ENCODE results near the gene MED19.
"Not testable (repeated sequence)": the region's sequence is repeated elsewhere in the genome, so short reads cannot be mapped to it uniquely, and the experiment has no call there.

MED19 gene

GRCh38 chr11:57703341-57703740 is 8.7 kb downstream of the MED19 start:
- TF ChIP-seq SUZ12 (IDR thresholded peaks at IDR 0.05; ENCODE audit: extremely low read depth, insufficient read depth, insufficient read length), result no peak
- TF ChIP-seq ZNF274 (IDR thresholded peaks at IDR 0.05; ENCODE audit: low read depth, low read length), result no peak
- no peak for TF ChIP-seq YY1 (IDR thresholded peaks at IDR 0.05; ENCODE audit: insufficient read depth, insufficient read length)
- H3K9ac ChIP-seq (ENCODE audit: insufficient read length, low read depth), result no peak overlapping the region

GRCh38 chr11:57700425-57700824 is 11.6 kb downstream of the MED19 start:
- TF ChIP-seq YY1 (IDR thresholded peaks at IDR 0.05; ENCODE audit: insufficient read depth, insufficient read length) (no peak), SUZ12 (IDR thresholded peaks at IDR 0.05; ENCODE audit: extremely low read depth, insufficient read depth, insufficient read length) (no peak), ZNF274 (IDR thresholded peaks at IDR 0.05; ENCODE audit: low read depth, low read length) (no peak)
- H3K4me1 ChIP-seq (ENCODE audit: insufficient read depth, insufficient read length), result peaks cover 2% of the 10 kb centered on the region
- no peak overlapping the region for H3K4me3 ChIP-seq (ENCODE audit: insufficient read length, low read depth)
- H3K27me3 ChIP-seq (ENCODE audit: insufficient read depth, insufficient read length), result no peaks in the 10 kb centered on the region
- peaks cover 81% of the 10 kb centered on the region for H3K36me3 ChIP-seq (ENCODE audit: insufficient read depth, insufficient read length, low read length)
- no peak overlapping the region for H3K9ac ChIP-seq (ENCODE audit: insufficient read length, low read depth)
- DNase-seq (ENCODE audit: low read depth, low spot score), result no peak
- H3K9me3 ChIP-seq (ENCODE audit: insufficient read depth, low read length), result no peaks in the 10 kb centered on the region

More at GRCh38 chr11:57703341-57703740, 8.7 kb downstream of the MED19 start:
- Histone ChIP-seq H3K4me1 (ENCODE audit: insufficient read depth, insufficient read length) (peaks cover 4% of the 10 kb centered on the region), H3K4me3 (ENCODE audit: insufficient read length, low read depth) (no peak overlapping the region), H3K36me3 (ENCODE audit: insufficient read depth, insufficient read length, low read length) (peaks cover 69% of the 10 kb centered on the region), H3K27me3 (ENCODE audit: insufficient read depth, insufficient read length) (no peaks in the 10 kb centered on the region), H3K9me3 (ENCODE audit: insufficient read depth, low read length) (no peaks in the 10 kb centered on the region)
- DNase-seq (ENCODE audit: low read depth, low spot score), result no peak

- H3K9me3 ChIP-seq (ENCODE audit: insufficient read depth, low read length), result no peaks in the 10 kb centered on the region
- no peak for TF ChIP-seq YY1 (IDR thresholded peaks at IDR 0.05; ENCODE audit: insufficient read depth, insufficient read length)
- no peak for TF ChIP-seq ZNF274 (IDR thresholded peaks at IDR 0.05; ENCODE audit: low read depth, low read length)
- TF ChIP-seq SUZ12 (IDR thresholded peaks at IDR 0.05; ENCODE audit: extremely low read depth, insufficient read depth, insufficient read length), result no peak
- H3K9ac ChIP-seq (ENCODE audit: insufficient read length, low read depth), result no peak overlapping the region
- no peaks in the 10 kb centered on the region for H3K27me3 ChIP-seq (ENCODE audit: insufficient read depth, insufficient read length)
- no peak overlapping the region for H3K4me3 ChIP-seq (ENCODE audit: insufficient read length, low read depth)
- peaks cover 83% of the 10 kb centered on the region for H3K36me3 ChIP-seq (ENCODE audit: insufficient read depth, insufficient read length, low read length)
- peaks cover 2% of the 10 kb centered on the region for H3K4me1 ChIP-seq (ENCODE audit: insufficient read depth, insufficient read length)
- no peak for DNase-seq (ENCODE audit: low read depth, low spot score)
These were observed 12.2 kb downstream of the MED19 start for GRCh38 chr11:57699813-57700212.

GRCh38 chr11:57698843-57699365 is 13.1 kb downstream of the MED19 start:
- Histone ChIP-seq H3K36me3 (ENCODE audit: insufficient read depth, insufficient read length, low read length) (peaks cover 80% of the 10 kb centered on the region), H3K9me3 (ENCODE audit: insufficient read depth, low read length) (no peaks in the 10 kb centered on the region), H3K9ac (ENCODE audit: insufficient read length, low read depth) (no peak overlapping the region), H3K27me3 (ENCODE audit: insufficient read depth, insufficient read length) (no peaks in the 10 kb centered on the region), H3K4me3 (ENCODE audit: insufficient read length, low read depth) (no peak overlapping the region), H3K4me1 (ENCODE audit: insufficient read depth, insufficient read length) (peaks cover 2% of the 10 kb centered on the region)
- TF ChIP-seq YY1 (IDR thresholded peaks at IDR 0.05; ENCODE audit: insufficient read depth, insufficient read length) (no peak), ZNF274 (IDR thresholded peaks at IDR 0.05; ENCODE audit: low read depth, low read length) (no peak), SUZ12 (IDR thresholded peaks at IDR 0.05; ENCODE audit: extremely low read depth, insufficient read depth, insufficient read length) (no peak)
- DNase-seq (ENCODE audit: low read depth, low spot score), result no peak

- not testable (repeated sequence) for DNase-seq (ENCODE audit: low read depth, low spot score); H3K4me1 ChIP-seq (ENCODE audit: insufficient read depth, insufficient read length); H3K27me3 ChIP-seq (ENCODE audit: insufficient read depth, insufficient read length); H3K9me3 ChIP-seq (ENCODE audit: insufficient read depth, low read length); H3K9ac ChIP-seq (ENCODE audit: insufficient read length, low read depth); H3K4me3 ChIP-seq (ENCODE audit: insufficient read length, low read depth)
- peaks cover 85% of the 10 kb centered on the region for H3K36me3 ChIP-seq (ENCODE audit: insufficient read depth, insufficient read length, low read length)
These were observed 21.5 kb downstream of the MED19 start for GRCh38 chr11:57690474-57690873.

GRCh38 chr11:57681168-57681567 is 30.8 kb downstream of the MED19 start:
- Histone ChIP-seq H3K27me3 (ENCODE audit: insufficient read depth, insufficient read length) (no peaks in the 10 kb centered on the region), H3K9ac (ENCODE audit: insufficient read length, low read depth) (no peak overlapping the region), H3K36me3 (ENCODE audit: insufficient read depth, insufficient read length, low read length) (peaks cover 78% of the 10 kb centered on the region), H3K9me3 (ENCODE audit: insufficient read depth, low read length) (no peaks in the 10 kb centered on the region), H3K4me3 (ENCODE audit: insufficient read length, low read depth) (no peak overlapping the region), H3K4me1 (ENCODE audit: insufficient read depth, insufficient read length) (no peaks in the 10 kb centered on the region)
- DNase-seq (ENCODE audit: low read depth, low spot score), result no peak
- TF ChIP-seq ZNF274 (IDR thresholded peaks at IDR 0.05; ENCODE audit: low read depth, low read length) (no peak), SUZ12 (IDR thresholded peaks at IDR 0.05; ENCODE audit: extremely low read depth, insufficient read depth, insufficient read length) (no peak), YY1 (IDR thresholded peaks at IDR 0.05; ENCODE audit: insufficient read depth, insufficient read length) (no peak)

GRCh38 chr11:57680552-57680874 is 31.5 kb downstream of the MED19 start:
- no peaks in the 10 kb centered on the region for H3K9me3 ChIP-seq (ENCODE audit: insufficient read depth, low read length)
- TF ChIP-seq SUZ12 (IDR thresholded peaks at IDR 0.05; ENCODE audit: extremely low read depth, insufficient read depth, insufficient read length), result no peak
- no peak for TF ChIP-seq ZNF274 (IDR thresholded peaks at IDR 0.05; ENCODE audit: low read depth, low read length)
- no peak for TF ChIP-seq YY1 (IDR thresholded peaks at IDR 0.05; ENCODE audit: insufficient read depth, insufficient read length)
- H3K36me3 ChIP-seq (ENCODE audit: insufficient read depth, insufficient read length, low read length), result peaks cover 76% of the 10 kb centered on the region
- H3K4me3 ChIP-seq (ENCODE audit: insufficient read length, low read depth), result no peak overlapping the region
- H3K4me1 ChIP-seq (ENCODE audit: insufficient read depth, insufficient read length), result no peaks in the 10 kb centered on the region
- H3K9ac ChIP-seq (ENCODE audit: insufficient read length, low read depth), result no peak overlapping the region
- no peak for DNase-seq (ENCODE audit: low read depth, low spot score)
- H3K27me3 ChIP-seq (ENCODE audit: insufficient read depth, insufficient read length), result no peaks in the 10 kb centered on the region

- no peak for TF ChIP-seq SUZ12 (IDR thresholded peaks at IDR 0.05; ENCODE audit: extremely low read depth, insufficient read depth, insufficient read length)
- TF ChIP-seq YY1 (IDR thresholded peaks at IDR 0.05; ENCODE audit: insufficient read depth, insufficient read length), result no peak
- no peak for TF ChIP-seq ZNF274 (IDR thresholded peaks at IDR 0.05; ENCODE audit: low read depth, low read length)
- H3K36me3 ChIP-seq (ENCODE audit: insufficient read depth, insufficient read length, low read length), result peaks cover 76% of the 10 kb centered on the region
These were observed 32.6 kb downstream of the MED19 start for GRCh38 chr11:57679396-57679795.

More at GRCh38 chr11:57679396-57679795, 32.6 kb downstream of the MED19 start:
- H3K27me3 ChIP-seq (ENCODE audit: insufficient read depth, insufficient read length), result no peaks in the 10 kb centered on the region
- H3K4me3 ChIP-seq (ENCODE audit: insufficient read length, low read depth), result no peak overlapping the region
- no peaks in the 10 kb centered on the region for H3K9me3 ChIP-seq (ENCODE audit: insufficient read depth, low read length)
- DNase-seq (ENCODE audit: low read depth, low spot score), result no peak
- no peaks in the 10 kb centered on the region for H3K4me1 ChIP-seq (ENCODE audit: insufficient read depth, insufficient read length)
- no peak overlapping the region for H3K9ac ChIP-seq (ENCODE audit: insufficient read length, low read depth)

Data from NT2/D1 (cell line).